Keratinocyte (primary cell): Measurements from ENCODE around the gene DNAH3.

ENCODE experiments used
- CTCF ChIP-seq, 3 experiments: IDR thresholded peaks in 1 of 3; conservative IDR thresholded peaks in 1 of 3; optimal IDR thresholded peaks in 1 of 3; 2 replicates in 2 of 3; 3 replicates in 1 of 3; pipeline versions ENCODE3 to v1.5.1; 2011; ENCODE audit warnings: low read length in 3 of 3, mild to moderate bottlenecking in 3 of 3, moderate library complexity in 2 of 3, control low read depth in 1 of 3, inconsistent platforms in 1 of 3; ENCODE audit not compliant: insufficient read depth in 2 of 3; ENCODE audit errors: extremely low read depth in 1 of 3
- EZH2 ChIP-seq: IDR thresholded peaks from one replicate; pipeline ENCODE4 v1.6.1; 2012; ENCODE audit warnings: inconsistent platforms, mild to moderate bottlenecking, low read length, moderate library complexity

- TF ChIP-seq CTCF (optimal IDR thresholded peaks at IDR 0.05 in 1 of 3, IDR thresholded peaks at IDR 0.05 in 1 of 3, conservative IDR thresholded peaks at IDR 0.05 in 1 of 3; ENCODE audit: extremely low read depth in 1 of 3, insufficient read depth in 2 of 3, low read length in 3 of 3) (no peak), EZH2 (no peak)
Observed at GRCh38 chr16:20889625-20890275, 260.9 kb downstream of the DNAH3 start.
